ENCODE measurements around the gene BMP8A.
"Not testable (repeated sequence)": the region's sequence is repeated elsewhere in the genome, so short reads cannot be mapped to it uniquely, and the experiment has no call there.

Gene BMP8A

GRCh38 chr1:39507230-39507928, 15.9 kb downstream of the BMP8A start:
- DNase-seq (ENCODE audit: low read depth): no peak

- DNase-seq (ENCODE audit: low read depth): no peak
Measured at GRCh38 chr1:39508266-39508665, 16.8 kb downstream of the BMP8A start.

- DNase-seq (ENCODE audit: low read depth): no peak
Measured at GRCh38 chr1:39508857-39509305, 17.4 kb downstream of the BMP8A start.

- no peak for DNase-seq (ENCODE audit: low read depth)
Measured at GRCh38 chr1:39509360-39510009, 18.0 kb downstream of the BMP8A start.

- not testable (repeated sequence) for DNase-seq (ENCODE audit: low read depth)
Measured at GRCh38 chr1:39510570-39511186, 19.2 kb downstream of the BMP8A start.

- not testable (repeated sequence) for DNase-seq (ENCODE audit: low read depth)
Measured at GRCh38 chr1:39511477-39511876, 20.0 kb downstream of the BMP8A start.

GRCh38 chr1:39512234-39512847, 20.9 kb downstream of the BMP8A start:
- not testable (repeated sequence) for DNase-seq (ENCODE audit: low read depth)

GRCh38 chr1:39514710-39515124, 23.3 kb downstream of the BMP8A start:
- DNase-seq (ENCODE audit: low read depth): not testable (repeated sequence)

GRCh38 chr1:39515131-39516086, 24.0 kb downstream of the BMP8A start:
- not testable (repeated sequence) for DNase-seq (ENCODE audit: low read depth)

- DNase-seq (ENCODE audit: low read depth): not testable (repeated sequence)
Measured at GRCh38 chr1:39516841-39517240, 25.4 kb downstream of the BMP8A start.

- DNase-seq (ENCODE audit: low read depth): not testable (repeated sequence)
Measured at GRCh38 chr1:39517936-39518335, 26.5 kb downstream of the BMP8A start.

- DNase-seq (ENCODE audit: low read depth): not testable (repeated sequence)
Measured at GRCh38 chr1:39519376-39519775, 27.9 kb downstream of the BMP8A start.

GRCh38 chr1:39522221-39522620, 30.8 kb downstream of the BMP8A start:
- not testable (repeated sequence) for DNase-seq (ENCODE audit: low read depth)

- no peak for DNase-seq (ENCODE audit: low read depth)
Measured at GRCh38 chr1:39522661-39523567, 31.5 kb downstream of the BMP8A start.

GRCh38 chr1:39524171-39524570, 32.7 kb downstream of the BMP8A start:
- DNase-seq (ENCODE audit: low read depth): no peak

- DNase-seq (ENCODE audit: low read depth): no peak
Measured at GRCh38 chr1:39524591-39525365, 33.3 kb downstream of the BMP8A start.

- DNase-seq (ENCODE audit: low read depth): no peak
Measured at GRCh38 chr1:39525366-39526165, 34.1 kb downstream of the BMP8A start.

- no peak for DNase-seq (ENCODE audit: low read depth)
Measured at GRCh38 chr1:39526466-39527189, 35.2 kb downstream of the BMP8A start.
